Calu3 (cell line): ENCODE measurements around the gene PHYHD1. TPM values are rescaled to one million over a fixed set of nuclear protein-coding genes. Genes with fewer than 3 reads are reported as not detected.

ENCODE experiments used
- BruUV-seq: library from RNA; stranded (reverse); fragments of 400-500 nt; replicated peaks from 2 replicates; lab custom pipeline; 2021; lab: Mats Ljungman, UMichigan
- CTCF ChIA-PET: fragments of 300-600 bp; sonication (Branson Sonifier 250); formaldehyde crosslinking; loops from one replicate; lab custom pipeline; 2022; ENCODE audit warnings: antibody characterized with exemption; lab: Charles Lee
- DNase-seq: peaks from one replicate; pipeline ENCODE4 v3.0.0; 2022
- H3K27ac Mint-ChIP-seq: one replicate; pipeline ENCODE4 v1.8.0; 2022; ENCODE audit warnings: mixed read lengths; ENCODE audit not compliant: unreplicated experiment
- H3K27me3 Mint-ChIP-seq: one replicate; pipeline ENCODE4 v1.8.0; 2022; ENCODE audit warnings: mixed read lengths; ENCODE audit not compliant: unreplicated experiment
- H3K36me3 Mint-ChIP-seq: one replicate; pipeline ENCODE4 v1.8.0; 2022; ENCODE audit warnings: mild to moderate bottlenecking, moderate library complexity, mixed read lengths; ENCODE audit not compliant: insufficient read depth, unreplicated experiment
- H3K4me1 Mint-ChIP-seq: one replicate; pipeline ENCODE4 v1.8.0; 2022; ENCODE audit warnings: mild to moderate bottlenecking, low read depth, mixed read lengths; ENCODE audit not compliant: unreplicated experiment
- H3K4me3 Mint-ChIP-seq: one replicate; pipeline ENCODE4 v1.8.0; 2022; ENCODE audit warnings: mild to moderate bottlenecking, low read depth, moderate library complexity, mixed read lengths; ENCODE audit not compliant: unreplicated experiment
- H3K9me3 Mint-ChIP-seq: one replicate; pipeline ENCODE4 v1.8.0; 2022; ENCODE audit warnings: low read depth, mixed read lengths; ENCODE audit not compliant: unreplicated experiment
- CTCF ChIP-seq: fragments of 200-600 bp; IDR thresholded peaks from one replicate; pipeline ENCODE4 v1.8.0; 2022; ENCODE audit warnings: antibody characterized with exemption; ENCODE audit not compliant: unreplicated experiment
- intact Hi-C: fragments of 100-400 bp; cut with micrococcal nuclease; formaldehyde crosslinking; loops from one replicate; pipeline ENCODE4 v1.10.0; 2022; ENCODE audit not compliant: unreplicated experiment
- total RNA-seq: library from RNA; stranded (reverse); gene quantifications from 2 replicates; pipeline ENCODE4 v1.2.3, GENCODE V29; 2022

The PHYHD1 gene
- total RNA-seq, 1 experiment from 2014 or later, result not detected

DNA sequence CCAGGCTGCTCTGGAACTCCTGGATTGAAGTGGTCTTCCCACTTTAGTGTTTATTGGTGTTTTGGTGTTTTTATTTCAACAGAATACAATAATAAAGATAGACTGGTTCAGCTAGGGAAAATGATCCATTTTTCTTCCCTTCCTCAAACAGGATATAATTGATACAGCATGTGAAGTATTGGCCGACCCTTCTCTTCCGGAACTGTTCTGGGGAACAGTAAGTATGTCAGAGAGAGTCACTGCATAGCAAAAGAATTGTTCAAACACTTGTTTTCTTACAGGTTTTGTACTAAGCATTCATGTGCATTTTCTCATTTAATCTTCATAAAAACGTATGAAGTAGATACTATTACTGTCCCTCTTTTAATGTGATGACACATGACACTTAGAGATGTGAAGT, 58.3 kb downstream of the PHYHD1 start:
- CTCF ChIA-PET, result no interaction called here
- Mint-ChIP-seq H3K27me3 (no peaks in the 10 kb centered on the region), H3K4me1 (no peaks in the 10 kb centered on the region), H3K27ac (no peak overlapping the region), H3K4me3 (no peak overlapping the region), H3K36me3 (peaks cover 23% of the 10 kb centered on the region), H3K9me3 (no peaks in the 10 kb centered on the region)
- no peak for DNase-seq
- no peak for TF ChIP-seq CTCF
- no TSS peak for BruUV-seq
- intact Hi-C loops, result no loop called here

GRCh38 chr9:128983536-128983935, 62.8 kb downstream of the PHYHD1 start:
- CTCF ChIA-PET, result no interaction called here
- no peaks in the 10 kb centered on the region for H3K9me3 Mint-ChIP-seq
- intact Hi-C loops, result no loop called here
- no peak overlapping the region for H3K27ac Mint-ChIP-seq
- no peak for DNase-seq
- H3K4me3 Mint-ChIP-seq, result no peak overlapping the region
- no peak for TF ChIP-seq CTCF
- H3K27me3 Mint-ChIP-seq, result no peaks in the 10 kb centered on the region
- H3K4me1 Mint-ChIP-seq, result no peaks in the 10 kb centered on the region
- peaks cover 16% of the 10 kb centered on the region for H3K36me3 Mint-ChIP-seq
- no TSS peak for BruUV-seq

- no peak overlapping the region for H3K4me3 Mint-ChIP-seq
- no peaks in the 10 kb centered on the region for H3K4me1 Mint-ChIP-seq
- no peaks in the 10 kb centered on the region for H3K9me3 Mint-ChIP-seq
- CTCF ChIA-PET, result no interaction called here
- no peaks in the 10 kb centered on the region for H3K27me3 Mint-ChIP-seq
- no peak for TF ChIP-seq CTCF
- no peak overlapping the region for H3K27ac Mint-ChIP-seq
- no peak for DNase-seq
- no TSS peak for BruUV-seq
- peaks cover 14% of the 10 kb centered on the region for H3K36me3 Mint-ChIP-seq
- intact Hi-C loops, result no loop called here
Observed at GRCh38 chr9:128986671-128987070, 65.9 kb downstream of the PHYHD1 start.

- CTCF ChIA-PET, result interaction anchor here (0.9 kb wide), 1 partner anchor 20 kb away, joined by 4 read pairs; no protein-coding TSS in a partner anchor
- Mint-ChIP-seq H3K4me3 (no peak overlapping the region), H3K9me3 (no peaks in the 10 kb centered on the region), H3K36me3 (peaks cover 12% of the 10 kb centered on the region), H3K27me3 (no peaks in the 10 kb centered on the region), H3K27ac (no peak overlapping the region), H3K4me1 (no peaks in the 10 kb centered on the region)
- intact Hi-C loops, result no loop called here
- BruUV-seq, result no TSS peak
- DNase-seq, result no peak
- TF ChIP-seq CTCF, result no peak
Observed at GRCh38 chr9:128987805-128988204, 67.0 kb downstream of the PHYHD1 start.

Other genes starting within 250 kb of the PHYHD1 start
- gene SET, start 231.8 kb upstream of the PHYHD1 start, total RNA-seq, result 321 and 367 TPM in 2 replicates
- gene PKN3, start 218.5 kb upstream of the PHYHD1 start, total RNA-seq, result 6.8 and 7.7 TPM in 2 replicates
- 35.4 and 36.5 TPM in 2 replicates for gene ZDHHC12, start 196.9 kb upstream of the PHYHD1 start, total RNA-seq
- gene ZER1, start 149.1 kb upstream of the PHYHD1 start, total RNA-seq, result 15.2 and 20.2 TPM in 2 replicates
- gene TBC1D13, start 133.7 kb upstream of the PHYHD1 start, total RNA-seq, result 16.6 and 18.2 TPM in 2 replicates
- gene ENDOG, start 102.5 kb upstream of the PHYHD1 start, total RNA-seq, result 15.2 and 17.5 TPM in 2 replicates
- 35.8 and 46.8 TPM in 2 replicates for gene SPOUT1, start 91.2 kb upstream of the PHYHD1 start, total RNA-seq
- 3.7 and 4.1 TPM in 2 replicates for gene KYAT1, start 39.0 kb upstream of the PHYHD1 start, total RNA-seq
- gene LRRC8A, start 38.8 kb upstream of the PHYHD1 start, total RNA-seq, result 28.7 and 29.9 TPM in 2 replicates
- 14.6 and 14.7 TPM in 2 replicates for gene DOLK, start 26.6 kb downstream of the PHYHD1 start, total RNA-seq
- 34.3 and 49.6 TPM in 2 replicates for gene NUP188, start 26.7 kb downstream of the PHYHD1 start, total RNA-seq
- gene SH3GLB2, start 107.3 kb downstream of the PHYHD1 start, total RNA-seq, result 66.5 and 83.8 TPM in 2 replicates
- 17.8 and 21.2 TPM in 2 replicates for gene MIGA2, start 115.6 kb downstream of the PHYHD1 start, total RNA-seq
- 14.4 and 16.1 TPM in 2 replicates for gene DOLPP1, start 160.1 kb downstream of the PHYHD1 start, total RNA-seq
- gene CRAT, start 189.8 kb downstream of the PHYHD1 start, total RNA-seq, result 7.1 and 9.2 TPM in 2 replicates
- gene PTPA, start 190.4 kb downstream of the PHYHD1 start, total RNA-seq, result 76.2 and 83.3 TPM in 2 replicates